Mucosa of gallbladder (tissue), 1 donor: ENCODE data around the gene FBLN2. TPM values are rescaled to one million over a fixed set of nuclear protein-coding genes. Genes with fewer than 3 reads are reported as not detected.

Source experiments
- DNase-seq: peaks from one replicate; pipeline ENCODE4 v3.0.0-alpha.2; 2020; ENCODE audit warnings: low spot score
- total RNA-seq: library from RNA; stranded (reverse); gene quantifications from one replicate; pipeline ENCODE4 v1.2.1, GENCODE V29; 2021
- donor health status: DM: no; HTN: no; CAD: no.

Gene FBLN2
- total RNA-seq, 1 donor from 2014 or later, result 44.3 TPM

- DNase-seq, result peak; percentile 85
Measured at GRCh38 chr3:13665582-13666226, 116.8 kb downstream of the FBLN2 start.

- DNase-seq, result no peak
Measured at GRCh38 chr3:13666227-13666619, 117.3 kb downstream of the FBLN2 start.

GRCh38 chr3:13666781-13667709 lies 118.1 kb downstream of the FBLN2 start:
- DNase-seq, result no peak

GRCh38 chr3:13668136-13668535 lies 119.2 kb downstream of the FBLN2 start:
- DNase-seq, result no peak

GRCh38 chr3:13669457-13669856 lies 120.5 kb downstream of the FBLN2 start:
- no peak for DNase-seq

GRCh38 chr3:13670292-13670691 lies 121.4 kb downstream of the FBLN2 start:
- no peak for DNase-seq

GRCh38 chr3:13671482-13672233 lies 122.7 kb downstream of the FBLN2 start:
- no peak for DNase-seq

- no peak for DNase-seq
Measured at GRCh38 chr3:13673207-13673606, 124.3 kb downstream of the FBLN2 start.

- no peak for DNase-seq
Measured at GRCh38 chr3:13674538-13675185, 125.7 kb downstream of the FBLN2 start.

GRCh38 chr3:13676356-13677017 lies 127.6 kb downstream of the FBLN2 start:
- DNase-seq, result no peak

GRCh38 chr3:13677272-13677671 lies 128.3 kb downstream of the FBLN2 start:
- DNase-seq, result no peak

GRCh38 chr3:13681931-13682330 lies 133.0 kb downstream of the FBLN2 start:
- no peak for DNase-seq

GRCh38 chr3:13682331-13683013 lies 133.5 kb downstream of the FBLN2 start:
- DNase-seq, result no peak

GRCh38 chr3:13683288-13683687 lies 134.4 kb downstream of the FBLN2 start:
- DNase-seq, result no peak

GRCh38 chr3:13683772-13684171 lies 134.8 kb downstream of the FBLN2 start:
- no peak for DNase-seq

GRCh38 chr3:13684350-13684749 lies 135.4 kb downstream of the FBLN2 start:
- DNase-seq, result no peak

- no peak for DNase-seq
Measured at GRCh38 chr3:13684854-13685253, 135.9 kb downstream of the FBLN2 start.

- no peak for DNase-seq
Measured at GRCh38 chr3:13685721-13686120, 136.8 kb downstream of the FBLN2 start.

- no peak for DNase-seq
Measured at GRCh38 chr3:13686367-13687160, 137.6 kb downstream of the FBLN2 start.

GRCh38 chr3:13687517-13687943 lies 138.6 kb downstream of the FBLN2 start:
- DNase-seq, result no peak
